Upper lobe of right lung (tissue), 1 donor: Measurements from ENCODE around the gene OPN5. TPM values are rescaled to one million over a fixed set of nuclear protein-coding genes. Genes with fewer than 3 reads are reported as not detected.

ENCODE experiments used
- ATAC-seq: fragments of 200-7000 bp; cut with Tn5 transposase; one replicate; pipeline ENCODE4 v1.9.1; 2020; ENCODE audit warnings: mild to moderate bottlenecking, moderate library complexity
- DNase-seq: peaks from one replicate; pipeline ENCODE4 v3.0.0-alpha.2; 2020
- H3K27ac ChIP-seq: fragments of 200-600 bp; one replicate; pipeline ENCODE4 v1.8.0; 2022
- H3K27me3 ChIP-seq: fragments of 200-600 bp; one replicate; pipeline ENCODE4 v1.8.0; 2022; ENCODE audit warnings: mild to moderate bottlenecking
- H3K36me3 ChIP-seq: fragments of 200-600 bp; one replicate; pipeline ENCODE4 v1.8.0; 2022
- H3K4me1 ChIP-seq: fragments of 200-600 bp; one replicate; pipeline ENCODE4 v1.8.0; 2022
- H3K4me3 ChIP-seq: fragments of 200-600 bp; one replicate; pipeline ENCODE4 v1.8.0; 2022; ENCODE audit warnings: mild to moderate bottlenecking
- H3K9me3 ChIP-seq: fragments of 200-600 bp; one replicate; pipeline ENCODE4 v1.8.0; 2022
- intact Hi-C: fragments of 100-400 bp; cut with DNase I; formaldehyde crosslinking; loops from one replicate; pipeline ENCODE4 v1.11.0; 2022
- total RNA-seq: library from RNA; stranded (reverse); fragmentation: NEBNext Ultra II Directional; extraction: Animal tissue kit (Norgen Biotek cat#: 25700); gene quantifications from one replicate; pipeline ENCODE4 v1.2.1, GENCODE V29; 2021
- TF ChIP-seq, protein P1 (sequence below): fragments of 200-600 bp; IDR thresholded peaks from one replicate; pipeline ENCODE4 v1.8.0; 2022; ENCODE audit warnings: antibody characterized with exemption
- donor health status: DM: no; HTN: yes; CAD: no; lungs with severe emphysema.

Gene OPN5
- total RNA-seq, 1 donor from 2014 or later = not detected

DNA sequence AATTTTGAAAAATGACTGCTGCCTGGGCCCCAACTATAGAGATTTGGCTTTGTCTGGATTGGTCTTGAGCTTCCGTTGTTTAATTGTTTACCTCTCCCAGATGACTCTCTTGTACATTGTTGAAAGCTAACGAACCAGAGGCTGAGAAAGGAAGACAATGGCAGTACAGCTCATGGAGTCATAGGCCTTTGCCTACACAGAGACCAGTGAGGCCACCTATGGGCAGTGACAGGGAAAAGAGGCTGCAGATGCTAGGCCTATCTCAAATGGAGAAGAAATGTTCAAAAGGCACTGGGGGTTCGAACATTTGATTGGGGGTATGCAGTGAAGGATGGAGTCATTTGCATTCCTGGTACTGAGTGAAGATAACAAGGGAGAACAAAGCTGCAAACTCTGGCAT, 29.1 kb downstream of the OPN5 start:
- ATAC-seq (no peak), DNase-seq (no peak)
- intact Hi-C loops = no loop called here
- H3K4me3 ChIP-seq = no peak overlapping the region
- no peaks in the 10 kb centered on the region for H3K36me3 ChIP-seq
- H3K27me3 ChIP-seq = no peaks in the 10 kb centered on the region
- no peaks in the 10 kb centered on the region for H3K9me3 ChIP-seq
- no peak overlapping the region for H3K27ac ChIP-seq
- H3K4me1 ChIP-seq = no peaks in the 10 kb centered on the region
- TF ChIP-seq, protein P1, sequence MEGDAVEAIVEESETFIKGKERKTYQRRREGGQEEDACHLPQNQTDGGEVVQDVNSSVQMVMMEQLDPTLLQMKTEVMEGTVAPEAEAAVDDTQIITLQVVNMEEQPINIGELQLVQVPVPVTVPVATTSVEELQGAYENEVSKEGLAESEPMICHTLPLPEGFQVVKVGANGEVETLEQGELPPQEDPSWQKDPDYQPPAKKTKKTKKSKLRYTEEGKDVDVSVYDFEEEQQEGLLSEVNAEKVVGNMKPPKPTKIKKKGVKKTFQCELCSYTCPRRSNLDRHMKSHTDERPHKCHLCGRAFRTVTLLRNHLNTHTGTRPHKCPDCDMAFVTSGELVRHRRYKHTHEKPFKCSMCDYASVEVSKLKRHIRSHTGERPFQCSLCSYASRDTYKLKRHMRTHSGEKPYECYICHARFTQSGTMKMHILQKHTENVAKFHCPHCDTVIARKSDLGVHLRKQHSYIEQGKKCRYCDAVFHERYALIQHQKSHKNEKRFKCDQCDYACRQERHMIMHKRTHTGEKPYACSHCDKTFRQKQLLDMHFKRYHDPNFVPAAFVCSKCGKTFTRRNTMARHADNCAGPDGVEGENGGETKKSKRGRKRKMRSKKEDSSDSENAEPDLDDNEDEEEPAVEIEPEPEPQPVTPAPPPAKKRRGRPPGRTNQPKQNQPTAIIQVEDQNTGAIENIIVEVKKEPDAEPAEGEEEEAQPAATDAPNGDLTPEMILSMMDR = no peak

DNA sequence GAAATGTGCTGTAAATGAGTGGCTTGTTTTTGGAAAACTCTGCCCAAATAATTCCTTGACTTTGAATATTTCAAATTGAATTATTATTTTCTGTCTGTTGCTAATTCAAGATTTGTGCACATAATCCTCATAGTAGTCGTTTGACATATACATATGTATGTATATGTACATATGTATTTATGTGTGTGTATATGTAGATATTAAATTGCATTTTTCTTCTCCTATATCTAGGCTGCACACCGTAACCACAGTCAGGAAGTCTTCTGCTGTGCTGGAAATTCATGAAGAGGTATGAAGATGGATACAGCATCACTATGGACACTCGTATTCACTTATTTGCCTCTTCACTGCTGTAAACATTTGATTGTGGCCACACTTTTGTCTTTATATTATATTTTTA, 29.6 kb downstream of the OPN5 start:
- intact Hi-C loops = no loop called here
- TF ChIP-seq, protein P1 = no peak
- Histone ChIP-seq H3K36me3 (no peaks in the 10 kb centered on the region), H3K4me3 (no peak overlapping the region), H3K27ac (no peak overlapping the region), H3K27me3 (no peaks in the 10 kb centered on the region), H3K4me1 (no peaks in the 10 kb centered on the region), H3K9me3 (no peaks in the 10 kb centered on the region)
- DNase-seq (no peak), ATAC-seq (no peak)

DNA sequence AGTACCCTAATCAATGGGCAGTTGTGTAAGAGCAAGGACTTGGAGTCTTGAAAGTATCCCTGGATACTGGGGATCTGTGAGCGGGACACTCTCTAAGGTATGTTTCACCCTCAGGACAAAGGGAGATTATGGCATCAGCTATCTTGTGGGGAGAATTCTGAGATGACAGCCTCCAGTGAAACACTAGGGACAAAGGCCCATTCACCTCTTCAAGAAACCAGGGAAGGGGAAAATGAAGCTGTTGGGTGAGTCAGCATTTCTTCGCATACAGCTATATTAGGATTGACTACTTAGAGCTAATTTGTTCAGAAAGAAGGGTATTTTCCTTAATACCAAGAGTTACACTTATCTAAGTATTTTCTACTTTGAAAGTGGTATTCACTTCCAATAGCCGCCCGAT, 35.9 kb downstream of the OPN5 start:
- no peaks in the 10 kb centered on the region for H3K36me3 ChIP-seq
- ATAC-seq (no peak), DNase-seq (no peak)
- H3K27ac ChIP-seq = no peak overlapping the region
- H3K4me3 ChIP-seq = no peak overlapping the region
- no peaks in the 10 kb centered on the region for H3K9me3 ChIP-seq
- no peaks in the 10 kb centered on the region for H3K4me1 ChIP-seq
- intact Hi-C loops = no loop called here
- TF ChIP-seq, protein P1 = no peak
- H3K27me3 ChIP-seq = no peaks in the 10 kb centered on the region

DNA sequence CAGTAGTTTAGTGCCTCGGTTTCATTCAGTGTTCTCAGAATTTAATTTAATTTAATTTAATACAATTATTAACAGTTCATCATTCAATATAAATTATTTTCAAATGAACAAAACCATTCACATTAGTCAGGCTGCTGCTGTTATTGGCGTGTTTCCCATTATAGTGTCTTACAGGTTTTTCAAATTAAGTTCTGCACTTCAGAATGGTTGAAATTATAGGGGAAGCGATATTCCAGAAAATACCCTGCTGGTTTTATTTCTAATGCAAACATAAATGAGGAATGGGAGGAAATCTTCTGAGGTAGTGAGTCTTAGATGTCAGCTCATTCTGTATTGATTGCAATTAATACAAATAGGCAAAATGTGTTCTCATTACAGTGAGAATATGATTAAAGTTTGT, 37.6 kb downstream of the OPN5 start:
- Histone ChIP-seq H3K36me3 (no peaks in the 10 kb centered on the region), H3K4me3 (no peak overlapping the region), H3K27me3 (no peaks in the 10 kb centered on the region), H3K4me1 (no peaks in the 10 kb centered on the region), H3K27ac (no peak overlapping the region), H3K9me3 (no peaks in the 10 kb centered on the region)
- intact Hi-C loops = no loop called here
- DNase-seq (no peak), ATAC-seq (no peak)
- TF ChIP-seq, protein P1 = no peak

DNA sequence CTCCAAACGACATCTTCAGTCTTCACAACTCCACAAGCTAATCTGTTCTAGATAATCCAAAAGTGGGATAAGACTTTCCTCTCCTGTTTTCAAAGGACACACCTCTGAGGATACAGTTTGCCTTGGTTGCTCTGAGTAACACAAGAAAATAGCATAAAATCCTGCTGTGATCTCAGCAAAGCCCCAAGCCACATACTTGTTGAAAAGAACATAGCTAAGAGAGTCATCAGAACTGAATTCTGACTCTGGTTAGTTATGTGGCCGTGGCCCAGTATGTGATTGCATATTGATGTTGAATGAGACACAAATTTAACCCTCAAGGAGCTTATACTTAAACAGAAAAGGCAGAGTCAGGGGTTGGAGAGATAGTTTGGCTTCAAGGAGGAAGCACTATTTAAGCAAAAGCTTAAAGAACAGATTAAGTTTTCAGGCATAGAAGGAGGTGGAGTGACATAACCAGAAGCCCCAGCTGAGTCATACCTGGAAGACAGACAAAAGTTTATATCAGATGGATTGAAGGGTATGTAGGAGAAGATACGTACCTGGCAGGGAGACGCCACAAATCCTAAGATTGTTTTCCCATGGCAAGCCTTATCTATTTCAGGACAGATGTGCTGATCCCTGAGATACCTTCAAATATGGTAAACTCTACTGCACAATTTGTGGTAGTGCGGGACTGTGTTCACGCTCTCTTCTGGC, 41.2 kb downstream of the OPN5 start:
- Histone ChIP-seq H3K27me3 (no peaks in the 10 kb centered on the region), H3K9me3 (no peaks in the 10 kb centered on the region), H3K27ac (no peak overlapping the region), H3K4me3 (no peak overlapping the region), H3K36me3 (no peaks in the 10 kb centered on the region), H3K4me1 (no peaks in the 10 kb centered on the region)
- TF ChIP-seq, protein P1 = no peak
- ATAC-seq (no peak), DNase-seq (no peak)
- intact Hi-C loops = no loop called here
